ENCODE results near the gene SYNDIG1.

Gene SYNDIG1

GRCh38 chr20:24667689-24668383 lies 198.4 kb downstream of the SYNDIG1 start:
- H3K27me3 ChIP-seq = no peaks in the 10 kb centered on the region
- no peaks in the 10 kb centered on the region for H3K4me1 ChIP-seq (ENCODE audit: control insufficient read depth in 1 of 2, insufficient read depth in 1 of 2, low read depth in 1 of 2, low read length in 1 of 2)
- H3K36me3 ChIP-seq = no peaks in the 10 kb centered on the region
- H3K27ac ChIP-seq = no peak overlapping the region
- H3K4me3 ChIP-seq (ENCODE audit: low read depth in 1 of 2, low read length in 1 of 2) = no peak overlapping the region
- TF ChIP-seq, protein P1, sequence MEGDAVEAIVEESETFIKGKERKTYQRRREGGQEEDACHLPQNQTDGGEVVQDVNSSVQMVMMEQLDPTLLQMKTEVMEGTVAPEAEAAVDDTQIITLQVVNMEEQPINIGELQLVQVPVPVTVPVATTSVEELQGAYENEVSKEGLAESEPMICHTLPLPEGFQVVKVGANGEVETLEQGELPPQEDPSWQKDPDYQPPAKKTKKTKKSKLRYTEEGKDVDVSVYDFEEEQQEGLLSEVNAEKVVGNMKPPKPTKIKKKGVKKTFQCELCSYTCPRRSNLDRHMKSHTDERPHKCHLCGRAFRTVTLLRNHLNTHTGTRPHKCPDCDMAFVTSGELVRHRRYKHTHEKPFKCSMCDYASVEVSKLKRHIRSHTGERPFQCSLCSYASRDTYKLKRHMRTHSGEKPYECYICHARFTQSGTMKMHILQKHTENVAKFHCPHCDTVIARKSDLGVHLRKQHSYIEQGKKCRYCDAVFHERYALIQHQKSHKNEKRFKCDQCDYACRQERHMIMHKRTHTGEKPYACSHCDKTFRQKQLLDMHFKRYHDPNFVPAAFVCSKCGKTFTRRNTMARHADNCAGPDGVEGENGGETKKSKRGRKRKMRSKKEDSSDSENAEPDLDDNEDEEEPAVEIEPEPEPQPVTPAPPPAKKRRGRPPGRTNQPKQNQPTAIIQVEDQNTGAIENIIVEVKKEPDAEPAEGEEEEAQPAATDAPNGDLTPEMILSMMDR (IDR thresholded peaks at IDR 0.05) = no peak
- H3K9me3 ChIP-seq = no peaks in the 10 kb centered on the region

DNA sequence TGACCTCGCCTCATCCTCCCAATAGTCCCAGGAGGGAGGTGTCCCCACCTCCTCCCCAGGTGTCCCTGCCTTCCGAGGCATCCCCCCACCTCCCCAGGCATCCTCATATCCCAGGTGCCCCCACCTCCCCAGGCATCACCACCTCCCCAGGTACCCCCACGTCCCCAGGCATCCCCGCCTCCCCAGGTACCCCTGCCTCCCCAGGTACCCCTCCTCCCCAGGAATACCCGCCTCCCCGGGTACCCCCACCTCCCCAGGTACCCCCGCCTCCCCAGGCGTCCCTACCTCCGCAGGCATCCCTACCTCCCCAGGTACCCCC lies 198.9 kb downstream of the SYNDIG1 start:
- no peaks in the 10 kb centered on the region for H3K9me3 ChIP-seq
- H3K4me3 ChIP-seq (ENCODE audit: low read depth in 1 of 2, low read length in 1 of 2) = no peak overlapping the region
- no peak overlapping the region for H3K27ac ChIP-seq
- no peaks in the 10 kb centered on the region for H3K27me3 ChIP-seq
- H3K4me1 ChIP-seq (ENCODE audit: control insufficient read depth in 1 of 2, insufficient read depth in 1 of 2, low read depth in 1 of 2, low read length in 1 of 2) = no peaks in the 10 kb centered on the region
- TF ChIP-seq, protein P1 (IDR thresholded peaks at IDR 0.05) = no peak
- no peaks in the 10 kb centered on the region for H3K36me3 ChIP-seq

GRCh38 chr20:24668791-24669190 lies 199.4 kb downstream of the SYNDIG1 start:
- no peaks in the 10 kb centered on the region for H3K9me3 ChIP-seq
- H3K27me3 ChIP-seq = no peaks in the 10 kb centered on the region
- no peak overlapping the region for H3K4me3 ChIP-seq (ENCODE audit: low read depth in 1 of 2, low read length in 1 of 2)
- no peaks in the 10 kb centered on the region for H3K4me1 ChIP-seq (ENCODE audit: control insufficient read depth in 1 of 2, insufficient read depth in 1 of 2, low read depth in 1 of 2, low read length in 1 of 2)
- TF ChIP-seq, protein P1 (IDR thresholded peaks at IDR 0.05) = no peak
- no peak overlapping the region for H3K27ac ChIP-seq
- no peaks in the 10 kb centered on the region for H3K36me3 ChIP-seq

GRCh38 chr20:24669701-24670100 lies 200.3 kb downstream of the SYNDIG1 start:
- no peak overlapping the region for H3K4me3 ChIP-seq (ENCODE audit: low read depth in 1 of 2, low read length in 1 of 2)
- H3K4me1 ChIP-seq (ENCODE audit: control insufficient read depth in 1 of 2, insufficient read depth in 1 of 2, low read depth in 1 of 2, low read length in 1 of 2) = no peaks in the 10 kb centered on the region
- TF ChIP-seq, protein P1 (IDR thresholded peaks at IDR 0.05) = no peak

DNA sequence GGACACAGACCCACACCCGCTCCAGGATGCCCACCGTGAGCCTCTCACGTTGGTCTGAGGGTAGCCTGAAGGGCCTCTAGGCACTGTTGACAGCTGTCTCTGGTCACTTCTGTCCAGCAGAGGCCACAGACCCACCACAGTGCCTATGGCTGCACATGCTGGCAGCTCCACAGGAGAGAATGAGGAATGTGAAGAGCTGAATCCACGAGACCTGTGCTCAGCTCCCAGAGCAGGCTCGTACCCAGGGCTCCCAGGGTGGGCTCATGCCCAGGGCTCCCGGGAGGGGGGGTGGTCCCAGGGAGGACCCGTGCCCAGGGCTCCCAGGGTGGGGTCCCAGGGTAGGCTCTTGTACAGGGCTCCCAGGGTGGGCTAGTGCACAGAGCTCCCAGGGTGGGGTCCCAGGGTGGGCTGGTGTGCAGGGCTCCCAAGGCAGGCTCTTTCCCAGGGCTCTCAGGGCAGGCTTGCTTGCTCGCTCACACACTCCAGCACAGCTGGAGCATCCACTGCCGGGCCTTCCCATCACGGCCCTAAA lies 201.0 kb downstream of the SYNDIG1 start:
- TF ChIP-seq, protein P1 (IDR thresholded peaks at IDR 0.05) = no peak

More at GRCh38 chr20:24669701-24670100, 200.3 kb downstream of the SYNDIG1 start:
- H3K27me3 ChIP-seq = no peaks in the 10 kb centered on the region
- no peak overlapping the region for H3K27ac ChIP-seq
- no peaks in the 10 kb centered on the region for H3K36me3 ChIP-seq
- H3K9me3 ChIP-seq = no peaks in the 10 kb centered on the region

More for the DNA sequence above, 201.0 kb downstream of the SYNDIG1 start:
- Histone ChIP-seq H3K27me3 (no peaks in the 10 kb centered on the region), H3K4me3 (ENCODE audit: low read depth in 1 of 2, low read length in 1 of 2) (no peak overlapping the region), H3K9me3 (no peaks in the 10 kb centered on the region), H3K27ac (no peak overlapping the region), H3K36me3 (no peaks in the 10 kb centered on the region), H3K4me1 (ENCODE audit: control insufficient read depth in 1 of 2, insufficient read depth in 1 of 2, low read depth in 1 of 2, low read length in 1 of 2) (no peaks in the 10 kb centered on the region)

All from neutrophil (primary cell).